ENCODE results near the gene SSTR1.

The SSTR1 gene

DNA sequence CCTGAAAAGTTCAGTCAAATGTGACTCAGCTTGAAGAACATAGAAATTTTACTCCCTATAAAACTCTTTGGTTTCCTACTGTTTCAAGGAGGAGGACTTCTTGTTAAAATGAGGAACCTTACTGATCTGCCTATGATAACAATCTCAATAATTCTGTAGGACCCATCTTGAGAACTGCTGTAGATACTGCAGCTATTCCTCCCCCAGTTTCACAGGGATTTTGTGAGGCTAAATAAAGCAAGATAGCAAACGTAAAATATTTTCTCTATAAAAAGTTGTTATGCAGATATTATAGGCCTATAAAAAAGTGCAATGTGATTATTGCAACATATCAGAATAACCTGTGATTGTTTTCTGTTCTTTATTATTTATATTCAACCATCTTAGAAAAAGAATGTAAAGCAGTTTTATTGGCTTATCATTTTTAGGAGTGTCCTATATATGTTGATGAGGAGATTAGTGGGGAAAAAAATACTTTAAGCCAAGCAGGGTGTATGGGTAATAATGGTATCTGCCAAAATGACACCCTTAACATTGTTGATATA, 36.1 kb downstream of the SSTR1 start:
- DNase-seq = no peak

DNA sequence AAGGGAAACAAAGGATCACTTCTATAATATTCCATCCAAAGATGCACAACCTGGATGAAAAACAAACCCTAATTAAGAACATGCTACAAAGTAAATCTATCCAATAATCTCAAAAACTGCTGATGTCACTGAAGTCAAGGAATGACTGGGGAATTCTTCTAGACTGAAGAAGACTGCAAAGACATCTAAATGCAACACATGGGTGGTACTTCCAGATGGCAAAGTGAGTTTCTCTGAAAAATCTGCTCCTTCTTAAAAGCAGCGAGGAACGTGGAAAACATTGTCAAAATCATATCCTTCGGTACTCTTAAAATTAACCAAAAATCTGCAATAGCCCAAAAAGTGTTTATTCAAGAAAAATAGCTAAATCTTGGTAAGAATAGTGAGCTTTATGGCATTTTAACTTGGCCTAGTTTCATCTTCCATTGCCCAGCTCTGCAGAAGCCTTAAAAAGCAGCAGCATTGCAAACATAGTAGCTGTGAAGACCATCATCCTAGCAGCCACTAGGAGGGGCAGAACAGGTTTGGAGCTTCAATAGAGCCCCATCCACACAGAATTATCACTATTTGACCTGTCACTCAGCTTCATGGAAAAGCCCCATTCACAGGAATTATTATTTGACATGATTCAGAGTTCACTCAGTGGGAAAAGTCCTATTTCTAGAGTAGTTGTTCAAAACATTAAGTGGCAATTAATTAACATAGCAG, 40.8 kb downstream of the SSTR1 start:
- DNase-seq = no peak

DNA sequence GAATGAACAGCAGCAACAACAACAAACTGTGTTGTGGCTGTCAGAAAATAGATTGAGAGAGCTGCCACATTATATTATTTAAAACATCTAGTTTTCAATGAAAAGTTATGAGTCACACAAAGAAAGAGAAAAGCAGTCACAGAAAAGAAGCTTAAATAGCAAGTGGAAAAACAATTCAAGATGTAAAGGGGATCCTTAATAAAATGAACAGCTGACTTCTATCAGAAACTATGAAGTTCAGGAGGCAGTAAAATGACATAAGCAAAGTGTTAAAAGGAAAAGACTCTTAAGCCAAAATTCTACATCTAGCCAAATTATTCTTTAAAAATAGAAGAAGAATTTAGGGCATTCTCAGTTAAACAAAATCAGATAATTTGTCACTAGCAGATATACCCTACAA, 42.6 kb downstream of the SSTR1 start:
- no peak for DNase-seq

DNA sequence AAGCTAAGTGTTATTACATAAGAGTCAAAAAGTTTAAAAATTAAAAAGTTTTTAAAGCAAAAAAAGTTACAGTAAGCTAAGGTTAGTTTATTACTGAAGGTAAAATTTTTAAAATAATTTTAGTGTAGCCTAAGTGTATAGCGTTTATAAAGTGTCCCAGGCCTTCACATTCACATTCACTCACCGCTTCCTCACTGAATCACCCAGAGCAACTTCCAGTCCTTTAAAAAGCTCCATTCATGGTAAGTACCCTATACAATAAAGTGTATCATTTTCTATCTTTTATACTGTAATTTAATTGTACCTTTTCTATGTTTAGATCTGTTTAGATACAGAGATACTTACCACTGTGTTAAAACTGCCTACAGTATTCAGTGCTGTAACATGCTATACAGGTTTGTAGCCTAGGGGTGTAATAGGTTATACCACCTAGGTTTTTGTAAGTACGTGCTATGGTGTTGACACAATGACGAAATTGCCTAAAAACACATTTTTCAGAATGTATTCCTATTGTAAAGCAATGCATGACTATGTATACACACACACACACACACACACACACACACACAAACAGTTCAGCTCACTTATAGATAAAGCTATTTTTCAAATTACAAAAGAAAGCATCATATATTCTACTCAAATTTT, 44.5 kb downstream of the SSTR1 start:
- no peak for DNase-seq

DNA sequence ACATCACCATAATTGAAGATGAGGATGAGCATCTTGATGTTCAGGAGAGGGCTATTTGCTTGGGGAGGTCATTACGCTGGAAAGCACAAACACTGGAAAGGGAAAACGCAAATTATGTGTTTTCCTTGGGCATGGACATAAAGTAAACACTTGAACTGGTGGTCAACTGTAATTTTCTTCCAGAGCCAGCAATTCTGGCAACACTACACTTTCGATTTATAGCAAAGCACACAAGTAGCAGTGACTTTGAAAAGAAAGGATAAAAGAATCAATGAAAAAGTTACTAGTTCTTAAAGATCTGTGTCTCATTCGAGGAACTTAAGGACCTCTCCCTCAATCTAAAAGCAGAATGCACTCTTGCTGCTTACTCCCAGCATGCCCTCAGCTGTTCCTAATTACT, 46.0 kb downstream of the SSTR1 start:
- DNase-seq = no peak

DNA sequence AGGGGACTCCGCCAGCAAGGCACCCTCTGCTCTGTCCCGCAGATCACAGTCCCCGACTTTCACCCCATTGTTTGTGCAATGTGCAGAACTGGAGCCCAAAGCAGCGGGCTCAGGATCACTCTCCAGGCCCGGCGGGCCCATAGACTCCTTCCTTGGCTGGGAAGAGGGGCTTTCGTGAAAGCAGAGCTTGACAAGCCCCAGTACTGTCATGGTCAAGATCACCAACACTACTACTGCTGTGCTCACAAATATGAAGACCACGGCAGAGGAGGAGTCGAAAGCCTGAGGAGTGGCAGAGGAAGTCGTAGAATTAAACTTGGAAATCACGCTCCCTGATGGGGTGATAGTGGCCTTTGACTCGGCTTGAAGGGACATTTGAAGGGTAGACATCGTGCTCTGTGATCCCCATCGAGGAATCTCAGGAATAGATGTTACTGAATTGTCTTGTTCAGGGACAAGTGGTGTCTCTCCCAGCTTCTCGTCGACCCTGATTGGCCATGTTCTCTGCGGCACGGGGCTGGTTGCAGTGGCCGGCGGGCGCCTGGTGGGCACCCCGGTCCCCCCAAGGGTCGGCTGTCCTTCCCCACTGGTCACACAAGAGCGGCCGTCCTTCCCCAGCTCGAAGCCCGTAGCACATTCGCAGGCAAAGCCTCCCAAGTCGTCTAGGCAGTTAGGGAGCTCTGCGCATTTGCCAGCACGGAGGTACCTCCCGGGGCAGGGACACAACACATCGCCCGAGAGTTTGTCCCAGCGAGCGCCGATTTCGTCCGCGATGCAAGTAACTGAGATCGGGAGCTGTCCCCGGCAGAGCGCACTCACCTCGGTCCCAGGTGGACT, 47.1 kb downstream of the SSTR1 start:
- no peak for DNase-seq

DNA sequence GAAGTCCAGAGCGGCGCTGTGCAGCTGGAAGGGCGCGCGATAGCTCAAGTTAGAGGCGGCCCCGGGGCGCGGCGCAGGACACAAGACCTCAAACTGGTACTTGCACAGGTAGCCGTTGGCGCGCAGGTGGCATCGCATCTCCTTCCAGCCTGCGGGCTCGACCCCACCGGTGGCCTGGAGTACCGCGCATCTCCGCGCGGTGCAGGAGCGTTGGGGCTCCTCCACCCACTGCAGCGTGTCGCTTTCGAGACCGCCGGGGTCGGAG, 47.6 kb downstream of the SSTR1 start:
- DNase-seq = no peak

GRCh38 chr14:38255673-38256532, 48.2 kb downstream of the SSTR1 start, which contains the start of gene CLEC14A:
TSS of gene CLEC14A (minus strand) at chr14:38256093. CDS start at chr14:38256022, 71 bp downstream.
- DNase-seq = no peak

- no peak for DNase-seq
Observed at GRCh38 chr14:38256533-38256840, 48.8 kb downstream of the SSTR1 start.

DNA sequence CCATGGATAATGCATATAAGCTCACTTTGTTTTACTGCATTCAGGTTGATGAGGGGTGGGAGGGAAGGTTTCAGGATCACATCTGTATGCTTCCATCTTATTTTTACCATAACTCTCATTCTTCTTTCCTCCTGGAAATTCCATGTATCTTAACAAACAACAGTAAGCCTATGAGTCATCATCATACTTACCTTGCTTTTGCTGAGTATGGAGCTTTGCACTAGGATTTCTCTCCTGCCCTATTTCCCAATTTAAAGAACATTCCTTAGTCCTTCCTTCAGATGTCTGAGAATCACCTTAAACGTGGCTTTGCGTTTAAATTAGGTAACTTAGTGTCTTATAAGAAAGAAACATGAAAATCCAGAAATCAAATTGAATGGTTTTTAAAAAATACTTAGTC, 49.8 kb downstream of the SSTR1 start:
- no peak for DNase-seq

- no peak for DNase-seq
Observed at GRCh38 chr14:38261620-38262019, 53.9 kb downstream of the SSTR1 start.

All from NCI-H1694 treated with DMSO at 0.1 percent for 48 hours (cell line).